Mesothelial cell of epicardium (in vitro differentiated cells): ENCODE results near the gene KCNC1. TPM values are rescaled to one million over a fixed set of nuclear protein-coding genes. Genes with fewer than 3 reads are reported as not detected.

Source experiments
- DNase-seq, 2 experiments: peaks; one replicate each; pipeline ENCODE4 v3.0.0; 2021; ENCODE audit warnings: low spot score in 2 of 2; ENCODE audit not compliant: unreplicated experiment in 2 of 2
- H3K27ac Mint-ChIP-seq: 2 replicates; pipeline ENCODE4 v1.8.0; 2021; ENCODE audit warnings: mixed read lengths
- H3K27me3 Mint-ChIP-seq: 2 replicates; pipeline ENCODE4 v1.8.0; 2021; ENCODE audit warnings: low read depth, mixed read lengths
- H3K36me3 Mint-ChIP-seq: 2 replicates; pipeline ENCODE4 v1.8.0; 2021; ENCODE audit warnings: mixed read lengths
- H3K4me1 Mint-ChIP-seq: 2 replicates; pipeline ENCODE4 v1.8.0; 2021; ENCODE audit warnings: mixed read lengths
- H3K4me3 Mint-ChIP-seq: 2 replicates; pipeline ENCODE4 v1.8.0; 2021; ENCODE audit warnings: mild to moderate bottlenecking, moderate library complexity, mixed read lengths
- H3K9me3 Mint-ChIP-seq: 2 replicates; pipeline ENCODE4 v1.8.0; 2021; ENCODE audit warnings: mixed read lengths
- total RNA-seq: library from RNA; stranded (reverse); gene quantifications from 3 replicates; pipeline ENCODE4 v1.2.1, GENCODE V29; 2021
- TF ChIP-seq, protein P1 (sequence below): fragments of 200-600 bp; sonication (generic); IDR thresholded peaks from one replicate; pipeline ENCODE4 v1.5.0; 2021; ENCODE audit warnings: antibody characterized with exemption; ENCODE audit not compliant: unreplicated experiment

The KCNC1 gene
- total RNA-seq, 1 donor from 2014 or later, result 0.20 TPM

GRCh38 chr11:17821648-17822400, 87.2 kb downstream of the KCNC1 start:
- TF ChIP-seq, protein P1, sequence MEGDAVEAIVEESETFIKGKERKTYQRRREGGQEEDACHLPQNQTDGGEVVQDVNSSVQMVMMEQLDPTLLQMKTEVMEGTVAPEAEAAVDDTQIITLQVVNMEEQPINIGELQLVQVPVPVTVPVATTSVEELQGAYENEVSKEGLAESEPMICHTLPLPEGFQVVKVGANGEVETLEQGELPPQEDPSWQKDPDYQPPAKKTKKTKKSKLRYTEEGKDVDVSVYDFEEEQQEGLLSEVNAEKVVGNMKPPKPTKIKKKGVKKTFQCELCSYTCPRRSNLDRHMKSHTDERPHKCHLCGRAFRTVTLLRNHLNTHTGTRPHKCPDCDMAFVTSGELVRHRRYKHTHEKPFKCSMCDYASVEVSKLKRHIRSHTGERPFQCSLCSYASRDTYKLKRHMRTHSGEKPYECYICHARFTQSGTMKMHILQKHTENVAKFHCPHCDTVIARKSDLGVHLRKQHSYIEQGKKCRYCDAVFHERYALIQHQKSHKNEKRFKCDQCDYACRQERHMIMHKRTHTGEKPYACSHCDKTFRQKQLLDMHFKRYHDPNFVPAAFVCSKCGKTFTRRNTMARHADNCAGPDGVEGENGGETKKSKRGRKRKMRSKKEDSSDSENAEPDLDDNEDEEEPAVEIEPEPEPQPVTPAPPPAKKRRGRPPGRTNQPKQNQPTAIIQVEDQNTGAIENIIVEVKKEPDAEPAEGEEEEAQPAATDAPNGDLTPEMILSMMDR, result no peak
- no peak for DNase-seq
- no peaks in the 10 kb centered on the region for H3K36me3 Mint-ChIP-seq
- H3K4me3 Mint-ChIP-seq, result no peak overlapping the region
- H3K4me1 Mint-ChIP-seq, result peaks cover 5% of the 10 kb centered on the region
- no peaks in the 10 kb centered on the region for H3K9me3 Mint-ChIP-seq
- H3K27ac Mint-ChIP-seq, result no peak overlapping the region
- H3K27me3 Mint-ChIP-seq, result no peaks in the 10 kb centered on the region

GRCh38 chr11:17822401-17822781, 87.8 kb downstream of the KCNC1 start:
- DNase-seq, result no peak
- TF ChIP-seq, protein P1, result no peak
- Mint-ChIP-seq H3K27ac (no peak overlapping the region), H3K4me3 (no peak overlapping the region), H3K27me3 (no peaks in the 10 kb centered on the region), H3K4me1 (peaks cover 5% of the 10 kb centered on the region), H3K9me3 (no peaks in the 10 kb centered on the region), H3K36me3 (no peaks in the 10 kb centered on the region)

GRCh38 chr11:17827006-17827405, 92.4 kb downstream of the KCNC1 start:
- Mint-ChIP-seq H3K27me3 (no peaks in the 10 kb centered on the region), H3K9me3 (no peaks in the 10 kb centered on the region), H3K4me3 (no peak overlapping the region), H3K4me1 (peaks cover 3% of the 10 kb centered on the region), H3K36me3 (no peaks in the 10 kb centered on the region), H3K27ac (no peak overlapping the region)
- no peak for DNase-seq
- TF ChIP-seq, protein P1, result no peak

- no peak for DNase-seq
- no peak overlapping the region for H3K4me3 Mint-ChIP-seq
- H3K9me3 Mint-ChIP-seq, result no peaks in the 10 kb centered on the region
- no peaks in the 10 kb centered on the region for H3K27me3 Mint-ChIP-seq
- no peak overlapping the region for H3K27ac Mint-ChIP-seq
- TF ChIP-seq, protein P1, result no peak
- H3K4me1 Mint-ChIP-seq, result no peaks in the 10 kb centered on the region
- H3K36me3 Mint-ChIP-seq, result no peaks in the 10 kb centered on the region
Measured at GRCh38 chr11:17828311-17828751, 93.8 kb downstream of the KCNC1 start.

DNA sequence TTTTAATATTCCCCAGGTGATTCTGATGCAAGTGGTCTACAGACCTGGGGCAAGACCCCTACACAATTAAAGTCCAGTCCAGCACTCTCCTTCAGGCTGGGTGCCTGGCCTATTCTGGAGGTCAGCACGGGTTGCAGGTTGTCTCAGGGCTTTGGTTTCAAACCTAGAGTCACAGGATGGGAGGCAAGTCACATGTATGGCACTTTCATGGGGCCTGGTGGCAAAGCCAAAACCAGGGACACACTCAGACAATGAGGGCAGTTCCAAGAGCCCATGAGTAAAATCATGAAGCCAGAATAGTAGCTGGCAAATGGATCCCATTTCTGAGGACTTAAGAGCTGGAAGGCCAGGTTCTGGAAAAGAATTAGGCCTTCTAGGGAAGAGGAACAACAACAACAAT, 96.6 kb downstream of the KCNC1 start:
- Mint-ChIP-seq H3K9me3 (no peaks in the 10 kb centered on the region), H3K4me1 (no peaks in the 10 kb centered on the region), H3K36me3 (no peaks in the 10 kb centered on the region), H3K4me3 (no peak overlapping the region), H3K27me3 (no peaks in the 10 kb centered on the region), H3K27ac (no peak overlapping the region)
- TF ChIP-seq, protein P1, result no peak
- no peak for DNase-seq
